ENCODE results near the gene IGF1. TPM values are rescaled to one million over a fixed set of nuclear protein-coding genes. Genes with fewer than 3 reads are reported as not detected.

Gene IGF1
- total RNA-seq, 1 experiment from 2014 or later, result not detected

DNA sequence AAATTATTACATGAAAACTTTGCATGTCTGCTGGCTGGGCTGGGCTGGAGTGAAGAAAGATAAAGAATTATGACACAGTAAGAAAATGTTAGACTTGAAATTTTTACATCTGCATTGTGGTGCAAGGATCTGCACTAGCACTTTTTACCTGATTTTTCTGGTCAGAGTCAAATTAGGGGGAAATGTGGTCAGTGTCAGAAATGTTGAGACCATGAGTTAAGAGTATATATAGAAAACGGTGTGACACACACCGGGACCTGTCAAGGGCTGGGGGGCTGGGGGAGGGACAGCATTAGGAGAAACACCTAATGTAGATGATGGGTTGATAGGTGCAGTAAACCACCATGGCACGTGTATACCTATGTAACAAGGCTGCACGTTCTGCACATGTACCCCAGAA lies 90.3 kb downstream of the IGF1 start:
- POLR2A ChIA-PET, result no interaction called here
- no peak for DNase-seq (ENCODE audit: low spot score)
- Mint-ChIP-seq H3K36me3 (no peaks in the 10 kb centered on the region), H3K27me3 (ENCODE audit: low read depth) (no peaks in the 10 kb centered on the region), H3K4me1 (peaks cover 3% of the 10 kb centered on the region; the same call in 1 of the 2 replicates), H3K4me3 (no peak overlapping the region), H3K9me3 (peaks cover 10% of the 10 kb centered on the region), H3K27ac (no peak overlapping the region)
- TF ChIP-seq TEAD1 (CRISPR knock-in tag; IDR thresholded peaks at IDR 0.05) (no peak), GRHL2 (CRISPR knock-in tag; IDR thresholded peaks at IDR 0.05; ENCODE audit: insufficient replicate concordance, severe bottlenecking) (no peak), RELA (CRISPR knock-in tag; IDR thresholded peaks at IDR 0.05; ENCODE audit: borderline replicate concordance) (no peak), ATF3 (CRISPR knock-in tag; conservative IDR thresholded peaks at IDR 0.05) (no peak), NFATC4 (CRISPR knock-in tag; IDR thresholded peaks at IDR 0.05) (no peak), MYBL2 (CRISPR knock-in tag; IDR thresholded peaks at IDR 0.05) (no peak), ZNF281 (CRISPR knock-in tag; IDR thresholded peaks at IDR 0.05) (no peak), PRDM15 (CRISPR knock-in tag; IDR thresholded peaks at IDR 0.05) (no peak), PREB (CRISPR knock-in tag; IDR thresholded peaks at IDR 0.05; ENCODE audit: borderline replicate concordance) (no peak), CTCF (IDR thresholded peaks at IDR 0.05) (no peak), ATF6 (CRISPR knock-in tag; IDR thresholded peaks at IDR 0.05) (no peak), ZNF423 (CRISPR knock-in tag; IDR thresholded peaks at IDR 0.05) (no peak)
- TF ChIP-seq, protein P1, sequence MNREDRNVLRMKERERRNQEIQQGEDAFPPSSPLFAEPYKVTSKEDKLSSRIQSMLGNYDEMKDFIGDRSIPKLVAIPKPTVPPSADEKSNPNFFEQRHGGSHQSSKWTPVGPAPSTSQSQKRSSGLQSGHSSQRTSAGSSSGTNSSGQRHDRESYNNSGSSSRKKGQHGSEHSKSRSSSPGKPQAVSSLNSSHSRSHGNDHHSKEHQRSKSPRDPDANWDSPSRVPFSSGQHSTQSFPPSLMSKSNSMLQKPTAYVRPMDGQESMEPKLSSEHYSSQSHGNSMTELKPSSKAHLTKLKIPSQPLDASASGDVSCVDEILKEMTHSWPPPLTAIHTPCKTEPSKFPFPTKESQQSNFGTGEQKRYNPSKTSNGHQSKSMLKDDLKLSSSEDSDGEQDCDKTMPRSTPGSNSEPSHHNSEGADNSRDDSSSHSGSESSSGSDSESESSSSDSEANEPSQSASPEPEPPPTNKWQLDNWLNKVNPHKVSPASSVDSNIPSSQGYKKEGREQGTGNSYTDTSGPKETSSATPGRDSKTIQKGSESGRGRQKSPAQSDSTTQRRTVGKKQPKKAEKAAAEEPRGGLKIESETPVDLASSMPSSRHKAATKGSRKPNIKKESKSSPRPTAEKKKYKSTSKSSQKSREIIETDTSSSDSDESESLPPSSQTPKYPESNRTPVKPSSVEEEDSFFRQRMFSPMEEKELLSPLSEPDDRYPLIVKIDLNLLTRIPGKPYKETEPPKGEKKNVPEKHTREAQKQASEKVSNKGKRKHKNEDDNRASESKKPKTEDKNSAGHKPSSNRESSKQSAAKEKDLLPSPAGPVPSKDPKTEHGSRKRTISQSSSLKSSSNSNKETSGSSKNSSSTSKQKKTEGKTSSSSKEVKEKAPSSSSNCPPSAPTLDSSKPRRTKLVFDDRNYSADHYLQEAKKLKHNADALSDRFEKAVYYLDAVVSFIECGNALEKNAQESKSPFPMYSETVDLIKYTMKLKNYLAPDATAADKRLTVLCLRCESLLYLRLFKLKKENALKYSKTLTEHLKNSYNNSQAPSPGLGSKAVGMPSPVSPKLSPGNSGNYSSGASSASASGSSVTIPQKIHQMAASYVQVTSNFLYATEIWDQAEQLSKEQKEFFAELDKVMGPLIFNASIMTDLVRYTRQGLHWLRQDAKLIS (CRISPR knock-in tag; IDR thresholded peaks at IDR 0.05; ENCODE audit: borderline replicate concordance), result no peak
- TF ChIP-seq, protein P2, sequence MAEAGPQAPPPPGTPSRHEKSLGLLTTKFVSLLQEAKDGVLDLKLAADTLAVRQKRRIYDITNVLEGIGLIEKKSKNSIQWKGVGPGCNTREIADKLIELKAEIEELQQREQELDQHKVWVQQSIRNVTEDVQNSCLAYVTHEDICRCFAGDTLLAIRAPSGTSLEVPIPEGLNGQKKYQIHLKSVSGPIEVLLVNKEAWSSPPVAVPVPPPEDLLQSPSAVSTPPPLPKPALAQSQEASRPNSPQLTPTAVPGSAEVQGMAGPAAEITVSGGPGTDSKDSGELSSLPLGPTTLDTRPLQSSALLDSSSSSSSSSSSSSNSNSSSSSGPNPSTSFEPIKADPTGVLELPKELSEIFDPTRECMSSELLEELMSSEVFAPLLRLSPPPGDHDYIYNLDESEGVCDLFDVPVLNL (CRISPR knock-in tag; IDR thresholded peaks at IDR 0.05; ENCODE audit: borderline replicate concordance, low read depth), result no peak
- TF ChIP-seq, protein P3, sequence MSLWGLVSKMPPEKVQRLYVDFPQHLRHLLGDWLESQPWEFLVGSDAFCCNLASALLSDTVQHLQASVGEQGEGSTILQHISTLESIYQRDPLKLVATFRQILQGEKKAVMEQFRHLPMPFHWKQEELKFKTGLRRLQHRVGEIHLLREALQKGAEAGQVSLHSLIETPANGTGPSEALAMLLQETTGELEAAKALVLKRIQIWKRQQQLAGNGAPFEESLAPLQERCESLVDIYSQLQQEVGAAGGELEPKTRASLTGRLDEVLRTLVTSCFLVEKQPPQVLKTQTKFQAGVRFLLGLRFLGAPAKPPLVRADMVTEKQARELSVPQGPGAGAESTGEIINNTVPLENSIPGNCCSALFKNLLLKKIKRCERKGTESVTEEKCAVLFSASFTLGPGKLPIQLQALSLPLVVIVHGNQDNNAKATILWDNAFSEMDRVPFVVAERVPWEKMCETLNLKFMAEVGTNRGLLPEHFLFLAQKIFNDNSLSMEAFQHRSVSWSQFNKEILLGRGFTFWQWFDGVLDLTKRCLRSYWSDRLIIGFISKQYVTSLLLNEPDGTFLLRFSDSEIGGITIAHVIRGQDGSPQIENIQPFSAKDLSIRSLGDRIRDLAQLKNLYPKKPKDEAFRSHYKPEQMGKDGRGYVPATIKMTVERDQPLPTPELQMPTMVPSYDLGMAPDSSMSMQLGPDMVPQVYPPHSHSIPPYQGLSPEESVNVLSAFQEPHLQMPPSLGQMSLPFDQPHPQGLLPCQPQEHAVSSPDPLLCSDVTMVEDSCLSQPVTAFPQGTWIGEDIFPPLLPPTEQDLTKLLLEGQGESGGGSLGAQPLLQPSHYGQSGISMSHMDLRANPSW (CRISPR knock-in tag; conservative IDR thresholded peaks at IDR 0.05; ENCODE audit: low read depth), result no peak
- CTCF ChIA-PET, result no interaction called here
- no peak for ATAC-seq

Measured in WTC11 (cell line).